A549 (cell line): ENCODE results near the gene RER1. TPM values are rescaled to one million over a fixed set of nuclear protein-coding genes. Genes with fewer than 3 reads are reported as not detected.

ENCODE experiments used
- ATAC-seq, 2 experiments: fragments of 200-7000 bp in 1 of 2; fragments of >200 bp in 1 of 2; cut with Nextera tagmentation in 1 of 2; cut with Tn5 transposase in 1 of 2; 3 replicates each; pipeline versions ENCODE4 v1.8.0 to v1.9.1; 2018 to 2020; ENCODE audit warnings: mild to moderate bottlenecking in 1 of 2, moderate library complexity in 1 of 2
- CTCF ChIA-PET: fragments of 300-600 bp; sonication (Branson Sonifier 250); formaldehyde crosslinking; extraction: SDS; loops from one replicate; lab custom pipeline; 2021; ENCODE audit warnings: antibody characterized with exemption, inconsistent platforms; lab: Yijun Ruan, JAX
- POLR2A ChIA-PET: fragments of 350-600 bp; formaldehyde crosslinking; extraction: SDS; loops from one replicate; lab custom pipeline; 2021; ENCODE audit warnings: antibody characterized with exemption, inconsistent platforms; lab: Yijun Ruan, JAX
- DNase-seq, 2 experiments: peaks; one replicate each; pipeline versions ENCODE4 v3.0.0 to v3.0.0-alpha.2; 2011 to 2016; ENCODE audit warnings: low read depth in 1 of 2, low spot score in 1 of 2
- FAIRE-seq: peaks from 2 replicates; lab custom pipeline; 2011; peaks lifted over from hg19 to GRCh38; lab: Jason Lieb, UNC
- H3K27ac ChIP-seq, 2 experiments: fragments of >200 bp; sonication (Bioruptor Twin); formaldehyde crosslinking; 3 replicates each; pipeline ENCODE4 v1.5.1; 2016 to 2017
- H3K4me1 ChIP-seq: fragments of >200 bp; sonication (Bioruptor Twin); formaldehyde crosslinking; 3 replicates; pipeline ENCODE4 v1.6.1; 2016
- H3K4me2 ChIP-seq: fragments of >200 bp; sonication (Bioruptor Twin); formaldehyde crosslinking; 3 replicates; pipeline ENCODE4 v1.6.1; 2016
- H3K4me3 ChIP-seq: fragments of >200 bp; sonication (Bioruptor Twin); formaldehyde crosslinking; 3 replicates; pipeline ENCODE4 v1.5.1; 2016
- H3K9me3 ChIP-seq: fragments of >200 bp; sonication (Bioruptor Twin); formaldehyde crosslinking; 3 replicates; pipeline ENCODE4 v1.6.1; 2016
- CBX2 ChIP-seq: fragments of 200-600 bp; sonication (generic); IDR thresholded peaks from 2 replicates; pipeline ENCODE4 v1.6.1; 2016; ENCODE audit warnings: low read depth, mild to moderate bottlenecking, borderline replicate concordance
- CBX8 ChIP-seq: fragments of 200-600 bp; sonication (generic); IDR thresholded peaks from 2 replicates; pipeline ENCODE4 v1.6.1; 2016
- ELK1 ChIP-seq: fragments of 150-350 bp; IDR thresholded peaks from 2 replicates; pipeline ENCODE4 v1.6.1; 2014; ENCODE audit warnings: low read depth, mild to moderate bottlenecking, low read length
- EP300 ChIP-seq, 2 experiments: fragments of >200 bp; sonication (Bioruptor Twin); formaldehyde crosslinking; IDR thresholded peaks; 2 replicates in 1 of 2; 3 replicates in 1 of 2; pipeline ENCODE4 v1.6.1; 2016 to 2017
- HES2 ChIP-seq: fragments of >200 bp; sonication (Bioruptor Twin); formaldehyde crosslinking; IDR thresholded peaks from 2 replicates; pipeline ENCODE4 v1.6.1; 2016
- HOXB13 ChIP-seq: fragments of 250-450 bp; sonication (Bioruptor Pico); IDR thresholded peaks from 2 replicates; pipeline ENCODE4 v1.5.0; 2020; ENCODE audit warnings: low read depth, mild to moderate bottlenecking, moderate library complexity
- HOXB5 ChIP-seq: fragments of 250-450 bp; sonication (Bioruptor Pico); IDR thresholded peaks from 2 replicates; pipeline ENCODE4 v1.5.0; 2020; ENCODE audit warnings: mild to moderate bottlenecking, moderate library complexity
- KDM5A ChIP-seq: fragments of 200-600 bp; sonication (generic); IDR thresholded peaks from 2 replicates; pipeline ENCODE4 v1.6.1; 2016; ENCODE audit warnings: antibody characterized with exemption, mild to moderate bottlenecking
- MAZ ChIP-seq: fragments of 150-350 bp; IDR thresholded peaks from 2 replicates; pipeline ENCODE4 v1.6.1; 2014; ENCODE audit warnings: antibody characterized with exemption, low read depth, low read length, borderline replicate concordance
- NPAS2 ChIP-seq: fragments of 250-450 bp; sonication (Bioruptor Pico); IDR thresholded peaks from 2 replicates; pipeline ENCODE4 v1.8.0; 2022; ENCODE audit warnings: mild to moderate bottlenecking, moderate library complexity, borderline replicate concordance
- POLR2A ChIP-seq: IDR thresholded peaks from 2 replicates; pipeline ENCODE4 v1.6.1; 2012; ENCODE audit warnings: mild to moderate bottlenecking, low read length
- POLR2AphosphoS2 ChIP-seq: conservative IDR thresholded peaks from 2 replicates; pipeline ENCODE4 v1.6.1; 2012; ENCODE audit warnings: low read length, improper control_type of control experiment, inconsistent platforms
- RAD21 ChIP-seq, 2 experiments: fragments of >200 bp in 1 of 2; sonication (Bioruptor Twin) in 1 of 2; formaldehyde crosslinking in 1 of 2; IDR thresholded peaks in 1 of 2; conservative IDR thresholded peaks in 1 of 2; 2 replicates in 1 of 2; 3 replicates in 1 of 2; pipeline ENCODE4 v1.6.1; 2012 to 2018; ENCODE audit warnings: inconsistent platforms in 1 of 2
- TFCP2L1 ChIP-seq: fragments of 250-450 bp; sonication (Bioruptor Pico); IDR thresholded peaks from 2 replicates; pipeline ENCODE4 v1.5.0; 2021; ENCODE audit warnings: mild to moderate bottlenecking
- USF2 ChIP-seq: fragments of 450-650 bp; IDR thresholded peaks from 2 replicates; pipeline ENCODE4 v1.6.1; 2014; ENCODE audit warnings: antibody characterized with exemption
- ZFP36 ChIP-seq: fragments of 450-650 bp; IDR thresholded peaks from 2 replicates; pipeline ENCODE4 v1.6.1; 2014; ENCODE audit warnings: borderline replicate concordance; ENCODE audit not compliant: partially characterized antibody
- ZNF302 ChIP-seq: fragments of 250-450 bp; sonication (Bioruptor Pico); IDR thresholded peaks from 2 replicates; pipeline ENCODE4 v1.9.0; 2021; ENCODE audit warnings: inconsistent platforms, mild to moderate bottlenecking, moderate library complexity
- WGBS: methylation state at CpG from one replicate; pipeline ENCODE4 v1.1.6; 2017; ENCODE audit errors: missing lambda C conversion rate; 5-methylcytosine and 5-hydroxymethylcytosine counted together
- polyA plus RNA-seq, 4 experiments: library from polyadenylated mRNA; depleted of rRNA in 3 of 4; stranded (reverse); fragments of >200 nt; fragmentation: RNase III in 1 of 4; extraction: RNeasy Plus Mini Kit Qiagen cat#74134 plus additional on column Dnase treatment in 1 of 4; gene quantifications; 2 replicates in 3 of 4; 3 replicates in 1 of 4; pipeline ENCODE4 v1.2.3, GENCODE V29; 2011 to 2017
- TF ChIP-seq, protein P1 (sequence below): fragments of 250-450 bp; sonication (Bioruptor Pico); IDR thresholded peaks from 2 replicates; pipeline ENCODE4 v1.5.0; 2021; ENCODE audit warnings: mild to moderate bottlenecking, moderate library complexity, borderline replicate concordance
- TF ChIP-seq, protein P2 (sequence below): IDR thresholded peaks from 2 replicates; pipeline ENCODE4 v1.6.1; 2012; ENCODE audit warnings: low read depth, borderline replicate concordance
- TF ChIP-seq, protein P3 (sequence below): IDR thresholded peaks from 2 replicates; pipeline ENCODE4 v1.6.1; 2012

RER1 gene
- polyA plus RNA-seq, 2 of the 4 experiments (the other 2 are of a cell fraction): 72.3 to 213 TPM

DNA sequence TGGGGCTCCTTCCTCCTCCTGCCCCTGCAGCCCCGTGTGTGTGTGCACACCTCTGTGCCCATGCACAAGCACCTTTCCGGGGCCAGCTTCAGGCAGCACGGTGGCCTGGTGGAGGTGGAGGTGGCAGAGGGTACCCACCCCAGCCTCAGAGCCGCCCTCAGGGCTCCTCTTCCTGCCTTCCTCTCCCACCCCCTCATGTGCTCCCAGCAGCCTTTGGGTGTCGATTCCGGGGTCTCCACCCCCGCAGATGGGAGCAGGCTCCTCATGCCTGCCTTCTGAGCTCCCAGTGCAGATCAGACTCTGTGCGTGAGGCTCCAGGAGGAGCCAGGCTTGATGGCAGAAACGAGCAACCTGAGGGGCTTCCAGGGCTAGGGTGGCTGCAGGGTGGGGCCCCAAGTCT is 55.2 kb downstream of the RER1 start:
- H3K27ac ChIP-seq: peak overlapping the region; percentile 11 to 74; a peak in 3 of 6 replicates
- H3K4me2 ChIP-seq: peak overlapping the region; percentile 41; the same call in 1 of the 3 replicates
- FAIRE-seq (no peak), ATAC-seq (0 out of 6 replicates have a peak, but pooled peaks of 1 of the 2 experiments have one; percentile 4), DNase-seq (no peak)
- TF ChIP-seq USF2 (no peak), EP300 (IDR thresholded peaks at IDR 0.05) (no peak), ZNF302 (no peak), ZFP36 (no peak), HOXB13 (CRISPR knock-in tag) (no peak), HOXB5 (CRISPR knock-in tag) (no peak), RAD21 (conservative IDR thresholded peaks at IDR 0.05 in 1 of 2, IDR thresholded peaks at IDR 0.05 in 1 of 2) (no peak), CBX8 (no peak), ELK1 (no peak), KDM5A (no peak), MAZ (no peak), CBX2 (no peak), HES2 (no peak), NPAS2 (CRISPR knock-in tag) (no peak), POLR2AphosphoS2 (no peak), TFCP2L1 (no peak), POLR2A (no peak)
- TF ChIP-seq, protein P1, sequence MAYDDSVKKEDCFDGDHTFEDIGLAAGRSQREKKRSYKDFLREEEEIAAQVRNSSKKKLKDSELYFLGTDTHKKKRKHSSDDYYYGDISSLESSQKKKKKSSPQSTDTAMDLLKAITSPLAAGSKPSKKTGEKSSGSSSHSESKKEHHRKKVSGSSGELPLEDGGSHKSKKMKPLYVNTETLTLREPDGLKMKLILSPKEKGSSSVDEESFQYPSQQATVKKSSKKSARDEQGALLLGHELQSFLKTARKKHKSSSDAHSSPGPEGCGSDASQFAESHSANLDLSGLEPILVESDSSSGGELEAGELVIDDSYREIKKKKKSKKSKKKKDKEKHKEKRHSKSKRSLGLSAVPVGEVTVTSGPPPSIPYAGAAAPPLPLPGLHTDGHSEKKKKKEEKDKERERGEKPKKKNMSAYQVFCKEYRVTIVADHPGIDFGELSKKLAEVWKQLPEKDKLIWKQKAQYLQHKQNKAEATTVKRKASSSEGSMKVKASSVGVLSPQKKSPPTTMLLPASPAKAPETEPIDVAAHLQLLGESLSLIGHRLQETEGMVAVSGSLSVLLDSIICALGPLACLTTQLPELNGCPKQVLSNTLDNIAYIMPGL (CRISPR knock-in tag): no peak
- TF ChIP-seq, protein P2, sequence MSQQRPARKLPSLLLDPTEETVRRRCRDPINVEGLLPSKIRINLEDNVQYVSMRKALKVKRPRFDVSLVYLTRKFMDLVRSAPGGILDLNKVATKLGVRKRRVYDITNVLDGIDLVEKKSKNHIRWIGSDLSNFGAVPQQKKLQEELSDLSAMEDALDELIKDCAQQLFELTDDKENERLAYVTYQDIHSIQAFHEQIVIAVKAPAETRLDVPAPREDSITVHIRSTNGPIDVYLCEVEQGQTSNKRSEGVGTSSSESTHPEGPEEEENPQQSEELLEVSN: no peak
- TF ChIP-seq, protein P3, sequence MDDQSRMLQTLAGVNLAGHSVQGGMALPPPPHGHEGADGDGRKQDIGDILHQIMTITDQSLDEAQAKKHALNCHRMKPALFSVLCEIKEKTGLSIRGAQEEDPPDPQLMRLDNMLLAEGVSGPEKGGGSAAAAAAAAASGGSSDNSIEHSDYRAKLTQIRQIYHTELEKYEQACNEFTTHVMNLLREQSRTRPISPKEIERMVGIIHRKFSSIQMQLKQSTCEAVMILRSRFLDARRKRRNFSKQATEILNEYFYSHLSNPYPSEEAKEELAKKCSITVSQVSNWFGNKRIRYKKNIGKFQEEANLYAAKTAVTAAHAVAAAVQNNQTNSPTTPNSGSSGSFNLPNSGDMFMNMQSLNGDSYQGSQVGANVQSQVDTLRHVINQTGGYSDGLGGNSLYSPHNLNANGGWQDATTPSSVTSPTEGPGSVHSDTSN: no peak
- no peaks in the 10 kb centered on the region for H3K9me3 ChIP-seq
- peaks cover 53% of the 10 kb centered on the region for H3K4me1 ChIP-seq
- WGBS: 50% methylated on average over 2 of the region's 9 CpGs
- ChIA-PET CTCF (interaction anchor here (1.0 to 6.8 kb wide), 7 partner anchors 10 to 99 kb away, joined by 3 to 51 read pairs (median 4); no protein-coding TSS in a partner anchor), POLR2A (no interaction called here)
- H3K4me3 ChIP-seq: no peak overlapping the region
